ENCODE data around the gene TCF12. TPM values are rescaled to one million over a fixed set of nuclear protein-coding genes. Genes with fewer than 3 reads are reported as not detected.
A peak's percentile ranks its signal among the peaks of the same experiment; 100 is the strongest.

The TCF12 gene
- total RNA-seq, 1 donor from 2014 or later: 46.5 TPM

- ATAC-seq (no peak), DNase-seq (ENCODE audit: missing footprints) (no peak)
- intact Hi-C loops (cut with DNase I): no loop called here
Observed at GRCh38 chr15:57030011-57030410, 111.6 kb downstream of the TCF12 start.

GRCh38 chr15:57031082-57031481 lies 112.6 kb downstream of the TCF12 start:
- DNase-seq (ENCODE audit: missing footprints) (no peak), ATAC-seq (no peak)
- intact Hi-C loops (cut with DNase I): no loop called here

- DNase-seq (ENCODE audit: missing footprints) (no peak), ATAC-seq (peak; percentile 72)
- intact Hi-C loops (cut with DNase I): no loop called here
Observed at GRCh38 chr15:57031605-57032004, 113.2 kb downstream of the TCF12 start.

DNA sequence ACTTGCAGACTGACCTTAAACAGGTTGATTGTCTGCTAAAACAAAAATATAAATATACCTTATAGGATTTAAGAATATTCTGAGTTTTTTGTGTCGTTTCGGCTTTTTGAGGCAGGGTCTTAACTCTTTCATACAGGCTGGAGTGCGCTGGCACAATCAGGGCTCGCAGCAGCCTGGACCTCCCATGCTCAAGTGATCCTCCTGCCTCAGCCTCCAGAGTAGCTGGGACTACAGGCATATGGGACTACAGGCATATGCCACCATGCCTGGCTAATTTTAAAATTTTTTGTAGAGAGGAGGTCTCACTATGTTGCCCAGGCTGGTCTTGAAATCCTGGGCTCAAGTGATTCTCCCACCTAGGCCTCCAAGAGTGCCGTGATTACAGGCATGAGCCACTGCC lies 113.9 kb downstream of the TCF12 start:
- intact Hi-C loops (cut with DNase I): no loop called here
- ATAC-seq: no peak
- peak; percentile 55 for DNase-seq (ENCODE audit: missing footprints)

DNA sequence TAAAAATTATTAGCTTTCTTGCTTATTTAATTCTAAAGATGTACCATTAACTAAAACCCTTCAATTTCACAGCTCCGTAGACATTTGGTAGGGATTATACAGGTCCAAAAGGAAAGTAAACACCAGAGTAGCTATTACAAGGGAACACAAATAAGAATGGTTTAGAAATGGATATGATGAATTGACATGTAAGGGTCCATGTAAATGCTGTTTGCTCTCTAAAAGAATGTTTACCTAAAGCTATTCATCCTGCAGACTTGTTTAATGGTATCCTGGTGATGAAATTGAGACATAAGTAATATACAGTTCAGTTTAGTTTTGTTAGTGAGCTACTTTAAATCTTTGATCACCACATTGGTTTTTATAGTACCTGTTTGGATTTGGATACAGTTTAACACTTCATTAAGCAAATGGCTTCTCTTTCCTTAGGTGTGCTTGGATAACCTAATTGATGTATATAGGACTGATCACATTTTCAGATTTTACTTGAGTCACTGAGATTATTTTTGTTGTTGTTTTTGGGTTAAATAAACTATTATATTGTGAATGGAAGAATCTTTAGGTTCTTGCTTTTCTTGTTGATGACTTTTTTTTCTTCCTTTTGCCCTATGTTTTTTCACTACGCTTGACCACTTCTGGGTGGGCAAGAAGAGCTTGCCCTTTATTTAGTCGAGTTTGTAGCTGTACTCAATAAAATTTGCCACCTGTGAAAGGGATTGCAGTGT lies 115.4 kb downstream of the TCF12 start:
- no peak for ATAC-seq
- intact Hi-C loops (cut with DNase I): no loop called here
- DNase-seq (ENCODE audit: missing footprints): no peak

GRCh38 chr15:57034613-57035012 lies 116.2 kb downstream of the TCF12 start:
- ATAC-seq: no peak
- no peak for DNase-seq (ENCODE audit: missing footprints)
- intact Hi-C loops (cut with DNase I): no loop called here

- no peak for DNase-seq (ENCODE audit: missing footprints)
- intact Hi-C loops (cut with DNase I): no loop called here
- ATAC-seq: no peak
Observed at GRCh38 chr15:57035664-57036063, 117.2 kb downstream of the TCF12 start.

DNA sequence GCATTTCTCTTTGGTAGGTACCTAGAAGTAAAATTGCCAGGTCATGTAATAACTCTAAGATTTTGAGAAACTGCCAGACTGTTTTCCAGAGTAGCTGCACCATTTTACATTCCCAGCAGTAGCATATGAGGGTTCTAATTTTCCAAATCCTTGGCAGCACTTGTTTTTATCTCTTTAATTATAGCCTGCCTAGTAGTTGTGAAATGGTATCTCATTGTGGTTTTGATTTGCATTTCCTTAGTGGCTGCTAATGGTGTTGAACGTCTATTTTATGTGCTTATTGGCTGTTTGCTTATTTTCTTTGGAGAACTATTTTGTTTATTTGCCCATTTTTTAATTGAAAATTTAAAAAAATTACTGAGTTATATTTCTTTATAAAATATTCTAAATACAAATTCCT lies 117.9 kb downstream of the TCF12 start:
- ATAC-seq (no peak), DNase-seq (ENCODE audit: missing footprints) (no peak)
- intact Hi-C loops (cut with DNase I): no loop called here

- ATAC-seq (no peak), DNase-seq (ENCODE audit: missing footprints) (no peak)
- intact Hi-C loops (cut with DNase I): no loop called here
Observed at GRCh38 chr15:57037548-57037947, 119.1 kb downstream of the TCF12 start.

DNA sequence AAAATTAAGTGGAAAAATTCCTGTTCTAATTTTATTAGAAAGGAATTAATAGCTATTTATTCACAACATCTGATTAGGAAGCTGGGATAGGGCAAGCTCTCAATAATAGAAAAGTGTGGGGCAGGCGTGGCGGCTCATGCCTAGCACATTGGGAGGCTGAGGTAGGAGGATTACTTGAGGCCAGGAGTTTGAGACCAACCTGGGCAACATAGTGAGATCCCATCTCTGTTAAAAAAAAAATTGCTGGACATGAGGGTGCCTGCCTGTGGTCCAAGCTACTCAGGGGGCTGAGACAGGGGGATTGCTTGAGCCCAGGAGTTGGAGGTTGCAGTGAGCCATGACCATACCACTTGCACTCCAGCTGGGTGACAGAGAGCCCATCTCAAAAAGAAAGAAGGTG lies 119.6 kb downstream of the TCF12 start:
- DNase-seq (ENCODE audit: missing footprints): no peak
- intact Hi-C loops (cut with DNase I): no loop called here
- no peak for ATAC-seq

DNA sequence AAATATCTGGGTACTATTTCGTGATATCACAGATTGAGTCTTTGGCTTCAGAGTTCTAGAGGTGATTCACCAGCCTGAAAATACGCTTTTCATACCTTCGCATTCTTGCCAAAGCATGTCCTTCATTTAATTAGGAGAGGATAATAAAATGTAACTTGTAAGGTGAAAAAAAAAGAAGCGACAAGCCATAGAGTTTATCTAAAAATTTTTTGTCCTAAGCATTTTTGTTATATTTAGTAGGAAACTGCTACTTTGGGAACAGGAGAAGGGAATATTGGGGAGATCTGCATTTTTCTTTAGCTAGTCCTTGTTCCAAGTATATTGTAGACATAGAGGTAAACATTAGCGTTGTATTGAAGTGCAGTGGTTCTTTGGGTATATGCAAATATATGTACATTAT lies 120.1 kb downstream of the TCF12 start:
- intact Hi-C loops (cut with DNase I): no loop called here
- DNase-seq (ENCODE audit: missing footprints) (no peak), ATAC-seq (no peak)

DNA sequence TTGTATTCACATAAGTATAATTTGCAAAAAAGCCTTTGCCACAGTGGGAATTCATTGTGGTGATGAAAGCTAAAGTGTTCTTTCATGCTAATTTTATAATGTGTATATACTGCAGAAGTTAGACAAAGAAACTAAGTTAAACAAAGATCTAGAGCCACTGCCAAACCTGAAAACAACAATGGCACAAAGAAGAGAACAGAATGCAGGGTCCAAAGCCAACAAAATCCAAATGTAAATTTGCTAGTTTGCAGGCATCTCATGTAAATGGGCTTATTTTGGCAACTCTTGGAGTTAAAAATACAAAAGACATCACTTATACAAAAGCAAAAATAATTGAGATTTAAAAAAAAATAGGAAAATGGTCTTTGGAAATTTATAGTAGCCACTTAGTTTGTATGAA lies 123.0 kb downstream of the TCF12 start:
- intact Hi-C loops (cut with DNase I): no loop called here
- DNase-seq (ENCODE audit: missing footprints): no peak
- ATAC-seq: no peak

- intact Hi-C loops (cut with DNase I): no loop called here
- ATAC-seq (no peak), DNase-seq (ENCODE audit: missing footprints) (no peak)
Observed at GRCh38 chr15:57044072-57044702, 125.7 kb downstream of the TCF12 start.

- intact Hi-C loops (cut with DNase I): no loop called here
- DNase-seq (ENCODE audit: missing footprints): no peak
- no peak for ATAC-seq
Observed at GRCh38 chr15:57044970-57045369, 126.5 kb downstream of the TCF12 start.

- ATAC-seq: no peak
- intact Hi-C loops (cut with DNase I): no loop called here
- no peak for DNase-seq (ENCODE audit: missing footprints)
Observed at GRCh38 chr15:57045741-57046382, 127.4 kb downstream of the TCF12 start.

DNA sequence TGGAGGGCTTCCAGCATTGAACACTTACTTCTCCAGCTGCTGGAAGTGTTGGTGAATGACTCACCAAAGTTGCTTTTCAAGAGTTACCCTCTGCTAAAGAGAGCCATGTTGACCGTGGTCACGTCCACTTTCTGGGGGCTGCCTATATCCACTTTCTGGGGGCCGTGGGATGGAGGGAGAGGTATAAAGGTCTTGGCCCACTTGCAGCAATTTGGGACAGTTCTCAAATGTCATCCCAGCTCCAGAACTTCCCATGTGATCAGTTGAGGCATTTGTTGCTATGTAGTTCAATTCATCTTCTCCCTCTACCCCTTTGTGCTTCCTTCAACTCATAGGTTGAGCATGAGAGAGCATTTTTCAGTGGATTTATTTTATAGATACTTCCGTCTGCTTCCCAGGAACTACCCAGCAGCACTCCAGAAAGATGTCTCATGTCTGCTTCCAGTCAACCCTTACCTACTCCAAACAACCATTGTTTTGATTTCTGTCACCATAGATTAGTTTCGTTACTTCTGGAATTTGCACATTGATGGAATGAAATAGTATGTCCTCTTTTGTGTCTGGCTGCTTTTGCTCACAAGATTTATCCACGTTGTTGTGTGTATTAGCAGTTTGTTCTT lies 130.6 kb downstream of the TCF12 start:
- ATAC-seq (no peak), DNase-seq (ENCODE audit: missing footprints) (no peak)
- intact Hi-C loops (cut with DNase I): no loop called here

GRCh38 chr15:57053470-57053869 lies 135.0 kb downstream of the TCF12 start:
- intact Hi-C loops (cut with DNase I): no loop called here
- DNase-seq (ENCODE audit: missing footprints) (no peak), ATAC-seq (no peak)

- DNase-seq (ENCODE audit: missing footprints): no peak
- no peak for ATAC-seq
- intact Hi-C loops (cut with DNase I): no loop called here
Observed at GRCh38 chr15:57054204-57054750, 135.8 kb downstream of the TCF12 start.

- ATAC-seq (no peak), DNase-seq (ENCODE audit: missing footprints) (no peak)
- intact Hi-C loops (cut with DNase I): no loop called here
Observed at GRCh38 chr15:57056357-57056756, 137.9 kb downstream of the TCF12 start.
